IPS-NIHi11 (cell line): ENCODE results near the gene PDXK.
A peak's percentile ranks its signal among the peaks of the same experiment; 100 is the strongest.

Source experiments
- DNase-seq: peaks from one replicate; pipeline ENCODE4 v3.0.0; 2012; ENCODE audit warnings: mixed read lengths, low spot score

The PDXK gene

DNA sequence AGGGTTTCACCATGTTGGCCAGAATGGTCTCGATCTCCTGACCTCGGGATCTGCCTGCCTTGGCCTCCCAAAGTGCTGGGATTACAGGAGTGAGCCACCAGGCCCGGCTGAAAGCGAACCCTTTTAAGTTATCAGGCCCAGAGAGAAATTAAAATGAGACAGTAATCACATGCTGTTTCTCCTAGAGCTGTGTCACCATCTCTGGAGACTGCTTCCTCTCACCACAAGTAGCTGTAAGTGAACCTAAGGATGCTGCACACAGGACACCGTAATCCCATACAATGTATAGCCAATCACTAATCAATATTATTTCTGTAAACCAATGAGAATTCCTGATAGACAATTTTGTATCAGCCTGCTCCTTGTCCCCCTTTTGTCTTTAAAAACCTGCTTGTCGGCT is 62.9 kb downstream of the PDXK start:
- DNase-seq: no peak

DNA sequence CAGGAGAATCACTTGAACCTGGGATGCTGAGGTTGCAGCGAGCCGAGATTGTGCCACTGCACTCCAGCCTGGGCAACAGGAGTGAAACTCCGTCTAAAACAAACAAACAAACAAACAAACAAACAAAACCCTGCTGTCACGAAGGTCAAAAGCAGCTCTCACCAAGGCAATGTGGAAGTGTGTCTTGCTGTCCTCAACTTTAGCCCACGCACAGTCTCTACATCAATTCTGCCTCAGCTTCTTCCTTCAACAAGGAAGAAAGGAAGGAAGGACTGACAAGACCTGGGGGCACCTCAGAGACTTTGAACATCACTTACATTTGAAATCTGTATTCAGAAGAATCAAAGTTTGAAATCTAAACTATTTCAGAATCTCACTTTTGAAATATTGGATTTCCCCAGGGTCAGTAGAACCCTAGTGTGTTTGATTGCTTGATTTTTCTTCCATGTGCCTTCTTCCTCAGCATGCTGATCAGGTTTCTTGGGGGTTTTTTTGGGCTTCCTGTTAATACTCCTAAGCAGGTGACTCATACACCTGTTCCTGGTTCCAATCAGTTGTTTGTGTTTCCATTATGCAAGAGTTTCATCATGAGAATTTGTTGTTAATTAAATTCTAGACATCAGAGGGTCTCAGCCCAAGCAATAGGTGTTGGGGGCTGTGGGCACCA is 63.6 kb downstream of the PDXK start:
- DNase-seq: no peak

DNA sequence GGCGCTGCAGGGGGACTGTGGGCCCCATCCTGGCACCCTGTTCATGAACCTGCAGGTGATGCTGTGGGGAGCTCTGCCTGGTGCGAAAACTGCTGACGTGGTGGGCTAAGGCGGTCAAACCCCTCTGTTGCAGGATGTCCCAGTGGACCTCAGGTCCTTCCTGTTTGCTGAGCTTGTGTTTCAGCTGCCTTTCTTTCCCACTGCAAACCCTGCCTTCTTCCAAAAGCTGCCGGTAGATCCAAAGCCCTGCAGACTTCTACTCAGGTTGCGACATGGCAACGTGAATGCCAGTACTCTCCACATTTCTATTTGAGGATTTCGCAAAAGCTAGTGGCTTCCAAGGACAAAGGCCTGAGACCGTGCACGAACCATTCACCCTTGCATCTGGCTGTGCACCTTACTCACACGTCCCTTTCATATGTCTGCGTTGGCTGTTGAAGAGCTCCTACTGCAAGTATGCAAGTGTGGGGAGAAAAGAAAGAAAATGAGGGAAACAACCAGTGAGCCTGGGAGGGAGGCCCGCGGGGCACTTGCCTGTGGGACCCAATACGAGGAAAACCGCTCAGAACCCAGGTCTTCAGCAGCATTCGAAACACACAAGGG is 64.3 kb downstream of the PDXK start:
- DNase-seq: no peak

DNA sequence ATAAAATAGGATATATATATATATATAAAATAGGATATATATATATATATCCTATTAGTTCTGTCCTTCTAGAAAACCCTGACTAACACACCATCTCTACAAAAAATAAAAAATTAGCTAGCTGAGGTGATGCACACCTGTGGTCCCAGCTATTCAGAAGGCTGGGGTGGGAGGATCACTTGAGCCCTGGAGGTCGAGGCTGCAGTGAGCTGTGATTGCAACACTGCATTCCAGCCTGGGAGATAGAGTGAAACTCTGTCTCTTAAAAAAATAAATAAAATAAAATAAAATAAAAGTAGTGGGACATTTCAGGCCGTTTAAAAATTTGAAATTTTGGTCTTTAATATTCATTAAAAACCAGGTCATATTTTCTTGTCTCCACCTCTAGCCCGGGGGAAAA is 66.2 kb downstream of the PDXK start:
- no peak for DNase-seq

DNA sequence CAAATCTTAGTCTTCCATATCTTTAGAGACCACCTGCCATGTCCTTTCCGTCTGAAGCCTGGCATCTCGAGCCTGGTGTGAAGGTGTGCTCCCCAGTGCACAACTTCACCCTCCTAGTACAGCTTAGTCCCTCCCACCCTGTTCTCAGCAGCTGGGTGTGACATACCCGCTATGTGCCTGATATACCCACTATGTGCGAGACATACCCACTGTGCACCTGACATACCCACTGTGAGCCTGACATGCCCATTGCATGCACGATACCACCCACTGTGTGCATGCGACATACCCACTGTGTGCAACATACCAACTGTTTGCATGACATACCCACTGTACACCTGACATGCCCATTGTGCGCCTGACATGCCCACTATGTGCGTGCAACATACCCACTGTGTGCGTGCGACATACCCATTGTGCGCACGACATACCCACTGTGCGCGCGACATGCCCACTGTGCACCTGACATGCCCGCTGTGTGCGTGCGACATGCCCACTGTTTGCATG is 67.4 kb downstream of the PDXK start:
- DNase-seq: no peak

DNA sequence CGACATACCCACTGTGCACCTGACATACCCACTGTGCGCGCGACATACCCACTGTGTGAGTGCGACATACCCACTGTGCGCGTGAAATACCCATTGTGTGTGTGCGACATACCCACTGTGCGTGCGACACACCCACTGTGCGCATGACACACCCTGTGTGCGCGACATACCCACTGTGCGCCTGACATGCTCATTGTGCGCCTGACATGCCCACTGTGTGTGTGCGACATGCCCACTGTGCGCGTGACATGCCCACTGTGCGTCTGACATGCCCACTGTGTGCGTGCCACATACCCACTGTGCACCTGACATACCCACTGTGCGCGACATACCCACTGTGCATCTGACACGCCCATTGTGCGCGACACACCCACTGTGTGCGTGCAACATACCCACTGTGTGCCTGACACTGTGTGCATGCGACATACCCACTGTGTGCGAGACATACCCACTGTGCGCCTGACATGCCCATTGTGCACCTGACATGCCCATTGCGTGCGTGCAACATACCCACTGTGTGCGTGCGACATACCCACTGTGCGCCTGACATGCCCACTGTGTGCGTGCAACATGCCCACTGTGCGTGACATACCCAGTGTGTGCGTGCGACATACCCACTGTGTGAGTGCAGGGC is 68.0 kb downstream of the PDXK start:
- DNase-seq: no peak

DNA sequence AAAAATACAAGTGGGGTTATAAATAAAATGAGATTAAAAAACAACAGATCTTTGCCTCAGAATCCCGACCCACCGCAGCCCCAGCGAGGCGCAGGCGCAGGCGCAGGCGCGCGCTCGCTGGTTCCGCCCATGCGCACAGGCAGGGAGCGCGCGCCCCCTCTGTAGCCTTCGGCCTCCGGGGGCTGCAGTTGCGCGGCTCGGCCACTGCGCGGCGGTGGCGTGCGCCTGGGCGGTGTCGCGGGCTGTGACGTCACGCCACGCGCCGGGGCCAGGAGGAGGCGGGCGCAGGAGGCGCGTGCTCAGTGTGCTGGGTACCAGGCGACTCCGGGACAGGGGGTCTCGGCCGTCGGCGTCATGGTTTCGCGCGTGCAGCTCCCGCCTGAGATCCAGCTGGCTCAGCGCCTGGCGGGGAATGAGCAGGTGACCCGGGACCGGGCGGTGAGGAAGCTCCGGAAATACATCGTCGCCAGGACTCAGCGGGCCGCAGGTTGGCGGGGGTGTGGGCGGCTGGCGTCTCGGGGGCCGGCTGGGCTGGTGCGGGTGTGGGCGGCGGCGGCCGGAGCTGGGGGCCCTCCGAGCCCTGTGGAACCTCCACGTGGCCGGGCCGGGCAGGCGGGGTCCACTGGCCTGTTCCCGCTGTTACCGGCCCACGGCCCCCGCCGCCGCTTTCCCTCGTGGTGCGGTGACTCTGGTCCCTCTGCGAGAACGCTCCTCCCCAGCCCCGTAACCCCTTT is 70.5 kb downstream of the PDXK start, which contains the start of gene RRP1:
Gene RRP1, plus strand, starts transcription at position 302 of the 734 bp plus-strand sequence. Its CDS starts 53 bp downstream, at position 355.
- DNase-seq: peak; percentile 98

DNA sequence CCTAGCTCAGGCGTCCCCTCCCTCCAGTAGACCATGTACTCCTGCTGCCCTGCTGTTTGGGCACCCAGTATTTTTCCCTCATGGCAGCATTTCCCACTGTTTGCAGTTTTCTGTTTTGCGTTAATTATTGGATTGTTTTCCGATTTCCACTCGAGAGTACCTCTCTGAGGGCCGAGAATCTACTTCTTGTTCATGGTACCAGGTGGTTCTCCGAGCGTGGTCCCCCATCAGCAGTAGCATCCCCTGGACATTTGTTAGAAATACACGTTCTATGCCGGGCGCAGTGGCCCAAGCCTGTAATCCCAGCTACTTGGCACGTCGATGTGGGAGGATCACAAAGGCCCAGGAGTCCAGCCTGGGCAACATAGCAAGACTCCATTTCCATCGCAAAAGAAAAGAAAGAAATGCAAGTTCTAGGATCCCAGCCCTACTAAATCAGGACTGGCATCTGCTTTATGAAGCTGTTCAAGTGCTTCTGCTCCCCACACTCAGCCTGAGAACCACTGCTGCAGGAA is 71.1 kb downstream of the PDXK start:
- no peak for DNase-seq

DNA sequence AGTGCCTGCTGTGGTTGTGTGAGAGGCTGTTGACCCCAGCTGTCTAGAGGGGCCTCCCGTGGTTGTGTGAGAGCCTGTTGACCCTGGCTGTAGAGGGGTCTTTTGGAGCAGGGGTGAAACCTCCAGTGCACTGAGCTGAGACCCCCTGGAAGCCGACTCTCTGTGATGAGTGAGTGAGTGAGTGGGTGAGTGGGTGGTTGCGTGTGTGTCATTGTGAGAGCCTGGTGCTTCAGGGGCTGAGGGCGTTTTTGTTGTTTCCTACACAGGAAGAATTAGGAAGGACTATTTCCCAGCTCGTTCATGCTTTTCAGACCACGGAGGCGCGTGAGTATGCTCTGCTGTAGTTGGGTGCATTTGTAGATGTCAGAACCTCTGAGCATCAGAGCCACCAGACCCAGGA is 73.5 kb downstream of the PDXK start:
- no peak for DNase-seq

DNA sequence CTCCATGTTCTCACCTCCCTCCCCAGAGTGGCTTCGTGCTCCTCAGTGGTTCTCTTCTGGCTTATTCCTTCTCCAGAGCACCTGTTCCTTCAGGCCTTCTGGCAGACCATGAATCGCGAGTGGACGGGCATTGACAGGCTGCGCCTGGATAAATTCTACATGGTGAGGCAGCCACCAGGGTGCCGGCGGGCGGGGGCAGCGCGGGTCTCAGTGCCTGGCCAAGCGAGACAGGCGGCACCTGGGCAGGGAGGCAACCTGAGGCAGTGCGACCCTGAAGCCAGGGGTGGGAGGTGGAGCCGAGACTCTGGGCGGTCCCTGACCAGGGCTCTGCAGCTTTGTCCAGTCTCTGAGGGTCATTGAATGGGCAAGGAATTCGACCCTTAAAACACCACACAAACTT is 74.3 kb downstream of the PDXK start:
- no peak for DNase-seq

DNA sequence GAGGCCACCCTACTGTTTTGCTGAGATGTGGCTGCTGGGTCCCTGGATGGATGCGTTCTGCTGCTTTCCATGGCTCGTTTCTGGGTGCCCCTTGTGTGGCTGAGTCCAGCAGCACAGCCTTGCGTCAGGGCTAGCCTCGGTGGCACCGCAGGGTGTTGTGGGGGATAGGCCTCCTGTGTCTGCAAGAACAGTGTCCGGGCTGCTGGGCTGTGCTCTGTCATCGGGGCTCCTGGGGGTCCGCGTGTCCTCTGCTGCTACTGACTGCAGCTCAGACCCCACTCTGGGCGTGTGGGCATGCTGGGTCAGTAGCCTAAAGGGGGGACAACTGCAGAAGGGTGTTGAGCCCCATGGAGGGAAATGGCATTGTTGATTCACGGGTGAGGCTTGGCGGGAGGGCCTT is 75.4 kb downstream of the PDXK start:
- DNase-seq: no peak

DNA sequence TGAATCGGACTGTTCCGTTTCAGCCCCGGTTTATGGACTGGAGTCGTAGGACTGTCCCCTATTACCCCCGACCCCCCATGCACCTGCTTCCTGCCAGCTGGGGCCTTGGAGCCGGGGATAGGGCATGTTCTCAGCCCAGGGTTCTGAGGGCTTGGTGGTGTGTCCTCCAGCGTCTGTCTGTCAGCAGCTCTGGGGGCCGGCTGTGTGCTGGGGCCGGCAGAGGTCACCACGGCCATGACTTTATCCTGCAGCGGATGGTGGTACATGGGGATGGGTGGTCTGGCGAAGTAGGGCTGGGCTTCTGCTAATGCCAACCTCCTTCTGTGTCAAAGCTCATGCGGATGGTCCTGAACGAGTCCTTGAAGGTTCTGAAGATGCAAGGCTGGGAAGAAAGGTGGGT is 75.9 kb downstream of the PDXK start:
- DNase-seq: no peak

DNA sequence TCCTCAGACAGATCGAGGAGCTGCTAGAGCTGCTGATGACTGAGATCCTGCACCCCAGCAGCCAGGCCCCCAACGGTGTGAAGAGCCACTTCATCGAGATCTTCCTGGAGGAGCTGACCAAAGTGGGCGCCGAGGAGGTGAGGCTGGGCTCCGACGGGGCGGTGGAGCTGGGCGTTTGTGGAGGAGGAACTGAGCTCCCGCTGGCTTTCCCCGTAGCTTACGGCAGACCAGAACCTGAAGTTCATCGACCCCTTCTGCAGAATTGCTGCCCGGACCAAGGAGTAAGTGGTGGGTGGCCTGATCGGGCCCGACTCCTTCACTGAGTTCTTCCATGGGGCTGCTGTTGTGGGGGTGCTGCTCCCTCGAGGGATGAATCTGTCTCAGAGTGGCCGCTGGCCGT is 78.5 kb downstream of the PDXK start:
- no peak for DNase-seq

DNA sequence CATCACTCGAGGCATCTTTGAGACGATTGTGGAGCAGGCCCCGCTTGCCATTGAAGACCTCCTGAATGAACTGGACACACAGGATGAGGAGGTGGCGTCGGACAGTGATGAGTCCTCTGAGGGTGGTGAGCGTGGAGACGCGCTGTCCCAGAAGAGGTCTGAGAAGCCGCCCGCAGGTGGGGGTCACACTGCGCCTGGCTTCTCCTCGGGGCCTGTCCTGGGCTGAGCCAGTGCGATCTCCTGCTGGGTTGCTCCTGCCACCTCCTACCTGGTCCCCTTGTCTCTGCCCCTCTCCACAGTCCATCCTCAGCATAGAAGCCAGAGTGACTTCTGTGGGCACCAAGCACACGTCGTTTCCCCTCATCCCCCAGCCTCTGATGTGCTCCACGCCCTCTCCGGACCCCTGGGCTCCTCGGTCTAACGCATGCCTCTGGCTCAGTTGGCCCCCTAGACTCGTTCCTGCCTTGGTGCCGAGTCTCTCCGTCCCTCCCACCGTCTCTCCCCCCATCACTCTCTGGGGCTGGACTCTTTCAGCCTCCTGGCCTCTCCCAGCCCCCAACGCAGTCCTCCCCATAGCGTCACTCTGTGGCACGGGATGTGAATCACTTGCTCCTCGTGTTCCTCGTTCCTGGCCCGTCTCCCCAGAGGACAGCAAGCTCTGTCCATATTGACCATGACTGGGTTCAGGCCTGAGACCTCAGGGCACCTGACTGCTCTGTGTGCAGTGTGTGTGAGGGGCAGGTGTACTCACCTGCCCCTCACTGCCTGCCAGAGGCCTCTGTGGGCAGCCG is 79.2 kb downstream of the PDXK start:
- no peak for DNase-seq

DNA sequence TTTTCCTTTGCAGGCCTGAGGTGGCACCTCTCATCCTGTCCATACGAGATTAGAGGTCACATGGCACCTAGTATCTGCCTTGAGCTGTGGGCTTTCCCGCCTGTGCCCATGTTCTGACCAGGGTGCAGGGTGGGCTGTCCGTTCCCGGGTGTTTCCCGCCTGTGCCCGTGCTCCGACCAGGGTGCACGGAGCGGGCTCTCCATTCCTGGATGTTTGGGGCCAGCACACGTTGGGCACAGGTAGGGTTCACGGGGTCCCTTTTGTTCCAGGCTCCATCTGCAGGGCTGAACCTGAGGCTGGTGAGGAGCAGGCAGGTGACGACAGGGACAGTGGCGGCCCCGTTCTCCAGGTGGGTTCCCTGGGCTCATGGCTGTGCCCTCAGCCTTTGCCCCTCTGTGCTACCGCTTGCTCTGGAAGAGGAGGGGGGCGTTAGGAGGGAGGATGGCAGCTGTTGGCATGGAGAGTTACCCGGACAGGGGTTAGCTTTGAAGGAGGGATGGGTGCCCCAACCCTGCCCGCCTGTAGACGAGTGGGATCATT is 80.4 kb downstream of the PDXK start:
- DNase-seq: peak; percentile 4

DNA sequence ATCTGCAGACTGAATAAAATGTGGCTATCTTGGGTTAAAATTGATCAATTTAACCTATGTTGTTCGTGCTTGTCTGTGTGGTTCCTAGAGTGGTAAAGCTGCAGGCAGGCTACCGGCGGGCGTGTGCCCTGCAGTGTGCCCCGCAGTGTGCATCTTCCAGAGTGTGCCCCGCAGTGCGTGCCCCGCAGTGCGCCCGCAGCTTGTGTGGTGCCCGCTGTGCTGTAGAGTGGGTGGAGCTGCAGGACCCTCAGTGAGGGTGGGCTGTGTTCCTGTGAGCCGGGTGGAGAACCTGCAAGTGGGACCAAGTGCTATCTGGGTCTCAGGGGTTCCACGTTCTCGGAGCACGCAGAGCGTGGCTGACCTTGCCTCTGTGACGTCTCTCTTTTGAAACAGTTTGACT is 81.2 kb downstream of the PDXK start:
- DNase-seq: no peak

DNA sequence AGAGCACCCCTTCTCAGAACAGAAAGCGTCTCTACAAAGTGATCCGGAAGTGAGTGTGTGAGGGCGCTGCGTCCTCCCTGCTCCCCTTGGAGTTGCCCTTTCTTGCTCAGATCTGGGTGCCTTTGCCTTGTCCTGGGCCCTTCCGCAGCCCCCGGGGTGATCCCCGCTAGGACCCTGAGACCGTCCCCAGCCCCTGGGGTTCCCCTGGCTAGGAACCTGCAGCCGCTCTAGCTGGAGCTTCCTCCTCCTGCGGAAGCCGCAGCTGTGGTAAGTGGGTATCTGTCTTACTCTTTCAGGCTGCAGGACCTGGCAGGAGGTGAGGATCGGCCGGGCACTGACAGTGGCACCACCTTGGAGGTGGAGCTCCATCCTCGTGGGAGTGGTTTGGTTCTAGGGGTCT is 81.6 kb downstream of the PDXK start:
- DNase-seq: no peak

DNA sequence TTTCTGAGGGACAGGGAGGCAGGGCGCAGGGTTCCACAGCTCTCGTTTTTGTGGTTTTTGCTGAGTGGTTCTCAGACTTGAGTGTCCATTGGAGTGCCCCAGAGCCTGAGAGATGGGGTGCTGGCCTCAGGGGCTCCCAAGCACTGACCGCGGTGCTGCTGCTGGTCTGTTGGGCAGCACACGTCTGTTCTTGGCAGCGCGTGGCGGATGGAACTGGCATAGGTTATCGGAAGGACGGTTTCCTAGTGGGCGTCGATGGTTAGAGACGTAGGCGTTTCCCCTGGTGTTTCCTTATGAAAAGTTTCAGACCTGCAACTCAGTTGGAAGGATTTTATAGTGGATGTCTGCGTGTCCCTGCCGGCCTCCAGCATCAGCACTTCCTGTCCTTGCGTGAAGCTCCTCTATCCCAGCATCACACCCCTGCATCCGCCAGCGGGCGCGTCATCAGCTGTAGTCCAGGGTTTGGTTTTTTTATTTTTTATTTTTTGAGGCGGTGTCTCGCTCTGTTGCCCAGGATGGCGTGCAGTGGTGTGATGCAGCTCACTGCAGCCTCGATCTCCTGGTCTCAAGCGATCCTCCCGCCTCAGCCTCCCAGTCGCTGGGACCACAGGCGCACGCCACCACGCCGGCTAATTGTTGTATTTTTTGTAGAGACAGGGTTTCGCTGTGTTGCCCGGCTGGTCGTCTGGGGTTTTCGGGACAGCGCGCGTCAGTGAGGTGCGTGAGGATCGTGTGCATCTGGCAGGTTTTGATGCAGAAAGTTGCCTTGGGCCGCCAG is 82.3 kb downstream of the PDXK start:
- DNase-seq: no peak

DNA sequence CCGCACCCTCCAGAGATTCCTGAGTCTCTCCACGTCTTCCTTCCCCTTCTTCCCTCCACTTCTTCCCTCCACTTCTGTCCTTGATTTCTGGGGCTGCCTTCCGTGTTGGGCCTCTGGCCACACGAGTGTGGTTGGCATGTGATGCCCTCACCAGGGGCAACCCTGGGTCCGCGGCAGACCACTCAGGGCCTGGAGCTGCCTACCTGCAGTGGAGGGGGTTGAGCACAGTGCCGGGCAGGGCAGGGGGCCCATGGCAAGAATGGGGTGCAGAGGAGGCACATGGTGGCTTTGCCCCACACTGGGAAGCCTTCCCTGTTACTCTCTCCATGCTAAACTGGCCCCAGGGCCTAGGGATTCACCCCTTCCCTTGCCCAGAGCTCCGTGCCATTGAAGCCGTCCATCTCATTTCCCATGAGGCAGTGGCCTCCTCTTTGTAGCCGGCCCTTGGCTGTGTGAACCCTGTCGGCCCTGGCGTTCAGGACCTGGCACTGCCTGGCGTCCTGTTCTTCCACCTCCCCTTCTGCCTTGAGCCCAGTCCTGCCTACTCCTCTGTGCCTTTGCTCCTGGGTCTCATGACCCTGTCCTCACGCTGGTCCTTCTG is 83.9 kb downstream of the PDXK start:
- DNase-seq: no peak
